Naive B cell (primary cell): Measurements from ENCODE around the gene CCDC47. TPM values are rescaled to one million over a fixed set of nuclear protein-coding genes. Genes with fewer than 3 reads are reported as not detected.
"Not testable (repeated sequence)": the region's sequence is repeated elsewhere in the genome, so short reads cannot be mapped to it uniquely, and the experiment has no call there.

Source experiments
- ATAC-seq, 2 donors: fragments of 150-1000 bp; cut with Tn5 transposase; 2 replicates each; pipeline ENCODE4 v1.10.0; 2021; ENCODE audit warnings: low read depth in 2 of 2, mild to moderate bottlenecking in 2 of 2, moderate library complexity in 2 of 2
- DNase-seq: peaks from one replicate; pipeline ENCODE4 v3.0.0; 2022
- H3K27ac Mint-ChIP-seq, 6 donors: one replicate each; pipeline ENCODE4 v1.8.0; 2020 to 2022; ENCODE audit warnings: mild to moderate bottlenecking in 6 of 6, mixed read lengths in 6 of 6, moderate library complexity in 5 of 6, inconsistent platforms in 2 of 6
- H3K27me3 Mint-ChIP-seq, 3 donors: one replicate each; pipeline ENCODE4 v1.8.0; 2021 to 2022; ENCODE audit warnings: mixed read lengths in 3 of 3, mild to moderate bottlenecking in 1 of 3
- H3K36me3 Mint-ChIP-seq, 2 donors: one replicate each; pipeline ENCODE4 v1.8.0; 2020 to 2022; ENCODE audit warnings: mixed read lengths in 2 of 2, inconsistent platforms in 1 of 2, mild to moderate bottlenecking in 1 of 2
- H3K4me1 Mint-ChIP-seq, 3 donors: one replicate each; pipeline ENCODE4 v1.8.0; 2020 to 2022; ENCODE audit warnings: mixed read lengths in 3 of 3, inconsistent platforms in 1 of 3, mild to moderate bottlenecking in 1 of 3, moderate library complexity in 1 of 3
- H3K4me3 Mint-ChIP-seq, 8 donors: one replicate each; pipeline ENCODE4 v1.8.0; 2020 to 2022; ENCODE audit warnings: mild to moderate bottlenecking in 8 of 8, mixed read lengths in 8 of 8, moderate library complexity in 8 of 8, inconsistent platforms in 2 of 8
- H3K9me3 Mint-ChIP-seq, 7 donors: one replicate each; pipeline ENCODE4 v1.8.0; 2020 to 2022; ENCODE audit warnings: mixed read lengths in 7 of 7, mild to moderate bottlenecking in 5 of 7, inconsistent platforms in 2 of 7, moderate library complexity in 1 of 7
- polyA plus RNA-seq, 6 donors: library from polyadenylated mRNA; unstranded; fragments of 300-500 nt; fragmentation: Illumina TruSeq; gene quantifications; one replicate each; pipeline ENCODE4 v1.2.3, GENCODE V29; 2021; ENCODE audit warnings: low read depth in 6 of 6

Gene CCDC47
- polyA plus RNA-seq, 6 donors from 2014 or later = 27.1 to 46.1 (median 36.3) TPM

- Mint-ChIP-seq H3K27me3 (no peaks in the 10 kb centered on the region), H3K36me3 (peaks cover 9 to 25% of the 10 kb centered on the region in 2 donors), H3K4me1 (no peaks in the 10 kb centered on the region), H3K9me3 (no peaks in the 10 kb centered on the region), H3K27ac (peak overlapping the region in 1 of 6 donors; percentile 4), H3K4me3 (no peak overlapping the region)
- no peak for ATAC-seq
- no peak for DNase-seq
Measured at GRCh38 chr17:63800783-63801182, 27.4 kb upstream of the CCDC47 start.

- no peak overlapping the region for H3K4me3 Mint-ChIP-seq
- ATAC-seq (no peak), DNase-seq (no peak)
- H3K27me3 Mint-ChIP-seq = no peaks in the 10 kb centered on the region
- no peaks in the 10 kb centered on the region for H3K9me3 Mint-ChIP-seq
- H3K4me1 Mint-ChIP-seq = peaks cover 0 to 5% (median 0%) of the 10 kb centered on the region in 3 donors
- H3K36me3 Mint-ChIP-seq = peaks cover 14 to 16% of the 10 kb centered on the region in 2 donors
- H3K27ac Mint-ChIP-seq = peak overlapping the region in 1 of 6 donors; percentile 29
Measured at GRCh38 chr17:63798572-63799106, 25.2 kb upstream of the CCDC47 start.

- H3K27me3 Mint-ChIP-seq = not testable (repeated sequence)
- peaks cover 17 to 22% of the 10 kb centered on the region in 2 donors for H3K36me3 Mint-ChIP-seq
Measured at GRCh38 chr17:63796375-63796774, 23.0 kb upstream of the CCDC47 start.

GRCh38 chr17:63792055-63792729 lies 18.8 kb upstream of the CCDC47 start:
- DNase-seq (no peak), ATAC-seq (no peak)
- Mint-ChIP-seq H3K27me3 (no peaks in the 10 kb centered on the region), H3K9me3 (no peaks in the 10 kb centered on the region), H3K36me3 (peaks cover 11 to 13% of the 10 kb centered on the region in 2 donors), H3K4me3 (no peak overlapping the region), H3K4me1 (peaks cover 0 to 5% (median 0%) of the 10 kb centered on the region in 3 donors), H3K27ac (peak overlapping the region in 1 of 6 donors; percentile 62)

More at GRCh38 chr17:63796375-63796774, 23.0 kb upstream of the CCDC47 start:
- ATAC-seq, H3K4me3 Mint-ChIP-seq, H3K4me1 Mint-ChIP-seq, H3K9me3 Mint-ChIP-seq, H3K27ac Mint-ChIP-seq, DNase-seq: not testable (repeated sequence)

- no peaks in the 10 kb centered on the region for H3K27me3 Mint-ChIP-seq
- no peaks in the 10 kb centered on the region for H3K9me3 Mint-ChIP-seq
- H3K36me3 Mint-ChIP-seq = peaks cover 11 to 13% of the 10 kb centered on the region in 2 donors
- ATAC-seq = no peak
- no peak overlapping the region for H3K27ac Mint-ChIP-seq
- DNase-seq = no peak
- peaks cover 0 to 5% (median 2%) of the 10 kb centered on the region in 3 donors for H3K4me1 Mint-ChIP-seq
- no peak overlapping the region for H3K4me3 Mint-ChIP-seq
Measured at GRCh38 chr17:63790057-63790456, 16.7 kb upstream of the CCDC47 start.

GRCh38 chr17:63786971-63787711 lies 13.7 kb upstream of the CCDC47 start:
- ATAC-seq = no peak

GRCh38 chr17:63786117-63786516 lies 12.7 kb upstream of the CCDC47 start:
- no peaks in the 10 kb centered on the region for H3K27me3 Mint-ChIP-seq
- peak overlapping the region in 1 of 6 donors; percentile 27 for H3K27ac Mint-ChIP-seq
- H3K4me3 Mint-ChIP-seq = no peak overlapping the region
- ATAC-seq = no peak
- no peak for DNase-seq
- H3K36me3 Mint-ChIP-seq = no peaks in the 10 kb centered on the region
- H3K4me1 Mint-ChIP-seq = peaks cover 20 to 25% (median 25%) of the 10 kb centered on the region in 3 donors
- H3K9me3 Mint-ChIP-seq = no peaks in the 10 kb centered on the region

More at GRCh38 chr17:63786971-63787711, 13.7 kb upstream of the CCDC47 start:
- Mint-ChIP-seq H3K27me3 (no peaks in the 10 kb centered on the region), H3K9me3 (no peaks in the 10 kb centered on the region), H3K27ac (peak overlapping the region in 1 of 6 donors; percentile 58), H3K36me3 (no peaks in the 10 kb centered on the region), H3K4me1 (peaks cover 15 to 18% (median 17%) of the 10 kb centered on the region in 3 donors), H3K4me3 (no peak overlapping the region)
- no peak for DNase-seq

GRCh38 chr17:63785556-63785955 lies 12.2 kb upstream of the CCDC47 start:
- Mint-ChIP-seq H3K9me3 (no peaks in the 10 kb centered on the region), H3K4me3 (no peak overlapping the region), H3K27ac (no peak overlapping the region), H3K4me1 (peaks cover 24 to 31% (median 30%) of the 10 kb centered on the region in 3 donors), H3K27me3 (no peaks in the 10 kb centered on the region), H3K36me3 (no peaks in the 10 kb centered on the region)
- ATAC-seq (no peak), DNase-seq (no peak)

- no peak overlapping the region for H3K4me3 Mint-ChIP-seq
- H3K36me3 Mint-ChIP-seq = no peaks in the 10 kb centered on the region
- no peaks in the 10 kb centered on the region for H3K27me3 Mint-ChIP-seq
- peaks cover 33 to 46% (median 43%) of the 10 kb centered on the region in 3 donors for H3K4me1 Mint-ChIP-seq
- no peaks in the 10 kb centered on the region for H3K9me3 Mint-ChIP-seq
- ATAC-seq (no peak), DNase-seq (no peak)
- H3K27ac Mint-ChIP-seq = peak overlapping the region in 1 of 6 donors; percentile 33
Measured at GRCh38 chr17:63783522-63783921, 10.1 kb upstream of the CCDC47 start.

- no peak for DNase-seq
- peak overlapping the region in 2 of 8 donors; percentile 37 to 42 for H3K4me3 Mint-ChIP-seq
- H3K4me1 Mint-ChIP-seq = peaks cover 48 to 68% (median 62%) of the 10 kb centered on the region in 3 donors
- H3K36me3 Mint-ChIP-seq = no peaks in the 10 kb centered on the region
- H3K27ac Mint-ChIP-seq = no peak overlapping the region
- no peaks in the 10 kb centered on the region for H3K27me3 Mint-ChIP-seq
- ATAC-seq = no peak
- no peaks in the 10 kb centered on the region for H3K9me3 Mint-ChIP-seq
Measured at GRCh38 chr17:63780928-63781327, 7.5 kb upstream of the CCDC47 start.

GRCh38 chr17:63780507-63780906 lies 7.1 kb upstream of the CCDC47 start:
- no peak for DNase-seq
- Mint-ChIP-seq H3K27me3 (no peaks in the 10 kb centered on the region), H3K9me3 (no peaks in the 10 kb centered on the region), H3K27ac (peak overlapping the region in 1 of 6 donors; percentile 85), H3K36me3 (no peaks in the 10 kb centered on the region), H3K4me3 (peak overlapping the region in 1 of 8 donors; percentile 37), H3K4me1 (peaks cover 50 to 70% (median 66%) of the 10 kb centered on the region in 3 donors)
- no peak for ATAC-seq

- ATAC-seq (no peak), DNase-seq (no peak)
- Mint-ChIP-seq H3K27ac (peak overlapping the region in 5 of 6 donors; percentile 20 to 100 (median 97)), H3K4me3 (peak overlapping the region; percentile 90 to 99 (median 96)), H3K9me3 (no peaks in the 10 kb centered on the region), H3K36me3 (no peaks in the 10 kb centered on the region), H3K4me1 (peaks cover 48 to 72% (median 70%) of the 10 kb centered on the region in 3 donors), H3K27me3 (no peaks in the 10 kb centered on the region)
Measured at GRCh38 chr17:63775420-63775819, 2.0 kb upstream of the CCDC47 start.

GRCh38 chr17:63774969-63775265 lies 1.5 kb upstream of the CCDC47 start:
- Mint-ChIP-seq H3K4me3 (peak overlapping the region; percentile 90 to 99 (median 96)), H3K9me3 (no peaks in the 10 kb centered on the region), H3K4me1 (peaks cover 48 to 72% (median 70%) of the 10 kb centered on the region in 3 donors), H3K27ac (peak overlapping the region; percentile 92 to 100 (median 99)), H3K27me3 (no peaks in the 10 kb centered on the region), H3K36me3 (no peaks in the 10 kb centered on the region)
- ATAC-seq = no peak
- DNase-seq = no peak
